B cell (primary cell): ENCODE data around the gene PMM1. TPM values are rescaled to one million over a fixed set of nuclear protein-coding genes. Genes with fewer than 3 reads are reported as not detected.
A peak's percentile ranks its signal among the peaks of the same experiment; 100 is the strongest.

Experiments
- ATAC-seq: fragments of 200-7000 bp; cut with Tn5 transposase; one replicate; pipeline ENCODE4 v1.10.0; 2021; ENCODE audit warnings: low read depth, mild to moderate bottlenecking, moderate number of reproducible peaks, moderate library complexity
- CTCF ChIA-PET: fragments of 350-600 bp; sonication (Branson Sonifier 250); formaldehyde crosslinking; loops from one replicate; lab custom pipeline; 2021; ENCODE audit warnings: antibody characterized with exemption, inconsistent platforms; lab: Charles Lee
- POLR2A ChIA-PET: fragments of 350-600 bp; sonication (Branson Sonifier 250); formaldehyde crosslinking; loops from one replicate; lab custom pipeline; 2021; ENCODE audit warnings: antibody characterized with exemption; lab: Charles Lee
- DNase-seq: peaks from one replicate; pipeline ENCODE4 v3.0.0; 2013
- H2AFZ ChIP-seq: 2 replicates; pipeline ENCODE4 v1.6.1; 2012; ENCODE audit warnings: mild to moderate bottlenecking, low read depth, low read length; ENCODE audit not compliant: insufficient read depth, poor library complexity, severe bottlenecking
- H3K27ac ChIP-seq, 2 donors: 1 replicate in 1 of 2; 2 replicates in 1 of 2; pipeline ENCODE4 v1.5.1; 2012 to 2013; ENCODE audit warnings: low read length in 2 of 2, mild to moderate bottlenecking in 2 of 2, moderate library complexity in 1 of 2
- H3K27me3 ChIP-seq, 4 experiments: fragments of 200-600 bp in 1 of 4; sonication (generic) in 1 of 4; replicated peaks in 1 of 4; 1 replicate in 2 of 4; 2 replicates in 2 of 4; pipeline versions ENCODE4 v1.6.1 to v1.7.0; 2013 to 2016; ENCODE audit warnings: low read length in 3 of 4, mild to moderate bottlenecking in 2 of 4, mixed read lengths in 1 of 4, moderate library complexity in 1 of 4; ENCODE audit not compliant: insufficient read depth in 4 of 4, control insufficient read depth in 3 of 4; ENCODE audit errors: control extremely low read depth in 1 of 4
- H3K36me3 ChIP-seq, 2 experiments: replicated peaks in 1 of 2; 1 replicate in 1 of 2; 2 replicates in 1 of 2; pipeline versions ENCODE4 v1.6.1 to v1.7.1; 2013; ENCODE audit warnings: low read length in 1 of 2; ENCODE audit not compliant: insufficient read depth in 2 of 2, control insufficient read depth in 1 of 2; ENCODE audit errors: control extremely low read depth in 1 of 2, extremely low read depth in 1 of 2
- H3K4me1 ChIP-seq, 2 donors: fragments of 200-600 bp in 1 of 2; sonication (generic) in 1 of 2; 1 replicate in 1 of 2; 2 replicates in 1 of 2; pipeline versions ENCODE4 v1.5.1 to v1.6.1; 2013 to 2017; ENCODE audit warnings: low read length in 2 of 2; ENCODE audit not compliant: control insufficient read depth in 2 of 2, insufficient read depth in 2 of 2
- H3K4me2 ChIP-seq: replicated peaks from 2 replicates; pipeline ENCODE3; 2012; ENCODE audit warnings: mild to moderate bottlenecking, low read depth, low read length; ENCODE audit not compliant: poor library complexity, severe bottlenecking
- H3K4me3 ChIP-seq, 5 experiments: fragments of 200-600 bp in 1 of 5; sonication (generic) in 1 of 5; 1 replicate in 3 of 5; 2 replicates in 2 of 5; pipeline versions ENCODE4 v1.5.1 to v1.7.0; 2011 to 2016; ENCODE audit warnings: low read length in 4 of 5, mild to moderate bottlenecking in 4 of 5, low read depth in 2 of 5, control low read depth in 1 of 5, moderate library complexity in 1 of 5; ENCODE audit not compliant: insufficient read depth in 1 of 5; ENCODE audit errors: control extremely low read depth in 1 of 5, extremely low read depth in 1 of 5
- H3K79me2 ChIP-seq: fragments of 200-600 bp; sonication (generic); one replicate; pipeline ENCODE4 v1.6.0; 2016; ENCODE audit warnings: low read length; ENCODE audit not compliant: control insufficient read depth, insufficient read depth
- H3K9ac ChIP-seq: fragments of 200-600 bp; sonication (generic); 2 replicates; pipeline ENCODE4 v1.6.1; 2017; ENCODE audit warnings: mild to moderate bottlenecking, low read length, moderate library complexity
- H3K9me3 ChIP-seq, 3 donors: one replicate each; pipeline versions ENCODE4 v1.6.1 to v1.7.1; 2013; ENCODE audit warnings: low read length in 2 of 3; ENCODE audit not compliant: control insufficient read depth in 2 of 3, insufficient read depth in 1 of 3; ENCODE audit errors: control extremely low read depth in 1 of 3
- H4K20me1 ChIP-seq: 2 replicates; pipeline ENCODE4 v1.6.0; 2012; ENCODE audit warnings: mild to moderate bottlenecking, low read length; ENCODE audit not compliant: insufficient read depth, control insufficient read depth, poor library complexity, severe bottlenecking
- H3K27ac Mint-ChIP-seq: one replicate; pipeline ENCODE4 v1.8.0; 2021; ENCODE audit warnings: mixed read lengths
- H3K27me3 Mint-ChIP-seq: one replicate; pipeline ENCODE4 v1.8.0; 2021; ENCODE audit warnings: mixed read lengths
- H3K4me1 Mint-ChIP-seq: one replicate; pipeline ENCODE4 v1.8.0; 2021; ENCODE audit warnings: mixed read lengths
- H3K4me3 Mint-ChIP-seq: one replicate; pipeline ENCODE4 v1.8.0; 2021; ENCODE audit warnings: mixed read lengths
- H3K9me3 Mint-ChIP-seq: one replicate; pipeline ENCODE4 v1.8.0; 2022; ENCODE audit warnings: mixed read lengths; ENCODE audit not compliant: insufficient read depth
- EZH2 ChIP-seq: IDR thresholded peaks from 2 replicates; pipeline ENCODE4 v1.6.1; 2012; ENCODE audit warnings: borderline replicate concordance, low read depth, mild to moderate bottlenecking, moderate library complexity, low read length; ENCODE audit not compliant: insufficient read depth, poor library complexity, severe bottlenecking
- WGBS: methylation state at CpG from one replicate; pipeline ENCODE4 v1.1.5; 2013; ENCODE audit warnings: missing lambda C conversion rate; ENCODE audit not compliant: insufficient coverage; 5-methylcytosine and 5-hydroxymethylcytosine counted together
- intact Hi-C: fragments of 100-400 bp; cut with micrococcal nuclease; formaldehyde crosslinking; loops from one replicate; pipeline ENCODE4 v1.10.0; 2022
- polyA plus RNA-seq: library from polyadenylated mRNA; depleted of rRNA; stranded (reverse); fragments of >200 nt; gene quantifications from 2 replicates; pipeline ENCODE4 v1.2.3, GENCODE V29; 2012
- total RNA-seq, 2 donors: library from RNA; stranded (reverse); fragments of 120-200 nt in 1 of 2; gene quantifications; 1 replicate in 1 of 2; 2 replicates in 1 of 2; pipeline versions ENCODE4 v1.2.3 to v1.2.4, GENCODE V29; 2013 to 2022
- TF ChIP-seq, protein P1 (sequence below): fragments of 200-600 bp; IDR thresholded peaks from one replicate; pipeline ENCODE4 v1.8.0; 2022; ENCODE audit warnings: antibody characterized with exemption, mild to moderate bottlenecking

The PMM1 gene
- total and polyA plus RNA-seq, 2 donors (not counting 1 experiment from before 2014, with no cell fraction given): 23.3 to 24.8 TPM

DNA sequence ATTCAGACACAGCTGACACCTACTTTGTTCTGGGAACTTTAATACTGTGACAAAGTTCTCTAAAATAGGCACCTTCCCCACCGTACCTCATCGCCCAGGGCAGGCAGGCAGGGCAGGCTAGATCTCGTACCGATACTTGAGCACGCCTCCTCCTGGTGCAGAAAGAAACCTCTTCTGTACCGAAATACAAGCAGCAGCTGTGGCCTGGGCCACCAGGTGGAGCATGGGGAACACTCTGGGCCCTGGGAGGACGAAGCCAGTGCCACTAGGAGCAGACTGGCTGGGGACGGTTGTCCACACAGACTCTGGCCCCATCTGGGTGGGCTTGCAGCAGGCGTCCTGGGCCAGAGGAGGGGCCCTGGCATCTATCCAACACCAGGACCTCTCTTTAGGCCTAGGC, 12.8 kb downstream of the PMM1 start:
- WGBS: 81% methylated on average over 9 of the region's 9 CpGs
- H4K20me1 ChIP-seq: no peaks in the 10 kb centered on the region
- intact Hi-C loops: no loop called here
- H3K9me3 Mint-ChIP-seq: no peaks in the 10 kb centered on the region
- no peak overlapping the region for H3K4me3 ChIP-seq
- H3K9me3 ChIP-seq: no peaks in the 10 kb centered on the region
- H3K9ac ChIP-seq: no peak overlapping the region
- H3K27me3 Mint-ChIP-seq: no peaks in the 10 kb centered on the region
- no peak overlapping the region for H3K27ac Mint-ChIP-seq
- H3K79me2 ChIP-seq: no peaks in the 10 kb centered on the region
- ATAC-seq (peak; percentile 41), DNase-seq (peak; percentile 33)
- no peak overlapping the region for H3K4me3 Mint-ChIP-seq
- ChIA-PET POLR2A (interaction anchor here (0.6 kb wide), 1 partner anchor 16 kb away, joined by 3 read pairs; no protein-coding TSS in a partner anchor), CTCF (interaction anchor here (1.1 to 1.3 kb wide), 2 partner anchors 43 to 173 kb away, joined by 3 to 4 read pairs; no protein-coding TSS in a partner anchor)
- H3K4me1 Mint-ChIP-seq: no peaks in the 10 kb centered on the region
- peaks cover 0 to 14% of the 10 kb centered on the region in 2 experiments for H3K36me3 ChIP-seq
- H3K27ac ChIP-seq: no peak overlapping the region
- H3K4me1 ChIP-seq: no peaks in the 10 kb centered on the region
- no peak overlapping the region for H2AFZ ChIP-seq
- TF ChIP-seq, protein P1, sequence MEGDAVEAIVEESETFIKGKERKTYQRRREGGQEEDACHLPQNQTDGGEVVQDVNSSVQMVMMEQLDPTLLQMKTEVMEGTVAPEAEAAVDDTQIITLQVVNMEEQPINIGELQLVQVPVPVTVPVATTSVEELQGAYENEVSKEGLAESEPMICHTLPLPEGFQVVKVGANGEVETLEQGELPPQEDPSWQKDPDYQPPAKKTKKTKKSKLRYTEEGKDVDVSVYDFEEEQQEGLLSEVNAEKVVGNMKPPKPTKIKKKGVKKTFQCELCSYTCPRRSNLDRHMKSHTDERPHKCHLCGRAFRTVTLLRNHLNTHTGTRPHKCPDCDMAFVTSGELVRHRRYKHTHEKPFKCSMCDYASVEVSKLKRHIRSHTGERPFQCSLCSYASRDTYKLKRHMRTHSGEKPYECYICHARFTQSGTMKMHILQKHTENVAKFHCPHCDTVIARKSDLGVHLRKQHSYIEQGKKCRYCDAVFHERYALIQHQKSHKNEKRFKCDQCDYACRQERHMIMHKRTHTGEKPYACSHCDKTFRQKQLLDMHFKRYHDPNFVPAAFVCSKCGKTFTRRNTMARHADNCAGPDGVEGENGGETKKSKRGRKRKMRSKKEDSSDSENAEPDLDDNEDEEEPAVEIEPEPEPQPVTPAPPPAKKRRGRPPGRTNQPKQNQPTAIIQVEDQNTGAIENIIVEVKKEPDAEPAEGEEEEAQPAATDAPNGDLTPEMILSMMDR: no peak
- TF ChIP-seq EZH2: no peak
- no peak overlapping the region for H3K4me2 ChIP-seq
- no peaks in the 10 kb centered on the region for H3K27me3 ChIP-seq

DNA sequence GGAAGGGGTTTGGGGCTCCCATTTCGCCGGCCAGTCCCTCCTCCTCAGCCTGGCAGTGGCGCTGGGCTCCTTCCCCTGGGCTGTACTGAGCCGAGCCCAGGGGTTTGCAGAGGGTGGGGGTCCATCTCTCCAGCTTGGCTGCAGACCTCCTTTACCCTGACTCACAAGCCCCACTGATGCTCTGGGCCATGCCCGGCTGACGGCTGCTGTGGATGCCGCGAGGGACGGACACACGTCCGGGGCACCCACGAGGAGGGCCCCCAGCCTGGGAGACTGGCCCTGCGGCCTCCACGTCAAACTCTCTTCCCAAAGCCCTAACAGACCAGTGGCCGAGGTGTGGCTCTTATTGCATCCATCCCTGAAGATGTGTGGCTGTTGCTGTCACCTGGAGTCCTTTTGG, 14.1 kb downstream of the PMM1 start:
- no peak overlapping the region for H3K4me3 ChIP-seq
- WGBS: 97% methylated on average over 15 of the region's 15 CpGs
- H3K4me2 ChIP-seq: no peak overlapping the region
- H3K9me3 Mint-ChIP-seq: no peaks in the 10 kb centered on the region
- ATAC-seq: no peak
- no peaks in the 10 kb centered on the region for H3K27me3 ChIP-seq
- H3K4me1 Mint-ChIP-seq: no peaks in the 10 kb centered on the region
- no peak overlapping the region for H3K27ac ChIP-seq
- DNase-seq: no peak
- H3K27ac Mint-ChIP-seq: no peak overlapping the region
- TF ChIP-seq, protein P1: no peak
- TF ChIP-seq EZH2: no peak
- H2AFZ ChIP-seq: no peak overlapping the region
- no peaks in the 10 kb centered on the region for H4K20me1 ChIP-seq
- no peaks in the 10 kb centered on the region for H3K9me3 ChIP-seq
- ChIA-PET POLR2A (no interaction called here), CTCF (no interaction called here)
- no peak overlapping the region for H3K4me3 Mint-ChIP-seq
- no peaks in the 10 kb centered on the region for H3K4me1 ChIP-seq
- peaks cover 0 to 14% of the 10 kb centered on the region in 2 experiments for H3K36me3 ChIP-seq
- H3K9ac ChIP-seq: no peak overlapping the region
- no peaks in the 10 kb centered on the region for H3K27me3 Mint-ChIP-seq
- no peaks in the 10 kb centered on the region for H3K79me2 ChIP-seq
- intact Hi-C loops: no loop called here
